ENCODE data around the gene PDE4B. TPM values are rescaled to one million over a fixed set of nuclear protein-coding genes. Genes with fewer than 3 reads are reported as not detected.

Gene PDE4B
- total RNA-seq: 21.7 and 54.6 TPM in 2 replicates

- no peak for DNase-seq (ENCODE audit: extremely low read depth, low read depth, low spot score)
These were observed at the start of gene PDE4B for GRCh38 chr1:65792669-65793358. PDE4B (plus strand) TSS chr1:65792895.

- DNase-seq (ENCODE audit: extremely low read depth, low read depth, low spot score): no peak
These were observed 48.0 kb upstream of the PDE4B start for GRCh38 chr1:65744731-65745130.

- DNase-seq (ENCODE audit: extremely low read depth, low read depth, low spot score): no peak
These were observed 40.7 kb upstream of the PDE4B start for GRCh38 chr1:65751961-65752360.

- DNase-seq (ENCODE audit: extremely low read depth, low read depth, low spot score): no peak
These were observed 36.1 kb upstream of the PDE4B start for GRCh38 chr1:65756616-65757015.

GRCh38 chr1:65757531-65757930 is 35.2 kb upstream of the PDE4B start:
- DNase-seq (ENCODE audit: extremely low read depth, low read depth, low spot score): no peak

GRCh38 chr1:65758128-65758527 is 34.6 kb upstream of the PDE4B start:
- DNase-seq (ENCODE audit: extremely low read depth, low read depth, low spot score): no peak

GRCh38 chr1:65759516-65759915 is 33.2 kb upstream of the PDE4B start:
- DNase-seq (ENCODE audit: extremely low read depth, low read depth, low spot score): no peak

GRCh38 chr1:65762081-65762862 is 30.4 kb upstream of the PDE4B start:
- no peak for DNase-seq (ENCODE audit: extremely low read depth, low read depth, low spot score)

- DNase-seq (ENCODE audit: extremely low read depth, low read depth, low spot score): no peak
These were observed 28.6 kb upstream of the PDE4B start for GRCh38 chr1:65764052-65764451.

- no peak for DNase-seq (ENCODE audit: extremely low read depth, low read depth, low spot score)
These were observed 27.1 kb upstream of the PDE4B start for GRCh38 chr1:65765631-65766030.

- no peak for DNase-seq (ENCODE audit: extremely low read depth, low read depth, low spot score)
These were observed 23.1 kb upstream of the PDE4B start for GRCh38 chr1:65769636-65770035.

- DNase-seq (ENCODE audit: extremely low read depth, low read depth, low spot score): no peak
These were observed 20.1 kb upstream of the PDE4B start for GRCh38 chr1:65772607-65773006.

GRCh38 chr1:65773391-65774123 is 19.1 kb upstream of the PDE4B start:
- no peak for DNase-seq (ENCODE audit: extremely low read depth, low read depth, low spot score)

- DNase-seq (ENCODE audit: extremely low read depth, low read depth, low spot score): no peak
These were observed 3.9 kb upstream of the PDE4B start for GRCh38 chr1:65788762-65789161.

- no peak for DNase-seq (ENCODE audit: extremely low read depth, low read depth, low spot score)
These were observed 1.3 kb upstream of the PDE4B start for GRCh38 chr1:65791396-65791795.

- DNase-seq (ENCODE audit: extremely low read depth, low read depth, low spot score): no peak
These were observed 660 bp upstream of the PDE4B start for GRCh38 chr1:65791801-65792668.

- no peak for DNase-seq (ENCODE audit: extremely low read depth, low read depth, low spot score)
These were observed 651 bp downstream of the PDE4B start for GRCh38 chr1:65793359-65793732.

- DNase-seq (ENCODE audit: extremely low read depth, low read depth, low spot score): no peak
These were observed 2.6 kb downstream of the PDE4B start for GRCh38 chr1:65795311-65795710.

GRCh38 chr1:65799601-65800000 is 6.9 kb downstream of the PDE4B start:
- DNase-seq (ENCODE audit: extremely low read depth, low read depth, low spot score): no peak

- DNase-seq (ENCODE audit: extremely low read depth, low read depth, low spot score): no peak
These were observed 11.9 kb downstream of the PDE4B start for GRCh38 chr1:65804584-65804983.

GRCh38 chr1:65812065-65812464 is 19.4 kb downstream of the PDE4B start:
- DNase-seq (ENCODE audit: extremely low read depth, low read depth, low spot score): peak; percentile 41
